B cell (primary cell): Measurements from ENCODE around the gene TUT1. TPM values are rescaled to one million over a fixed set of nuclear protein-coding genes. Genes with fewer than 3 reads are reported as not detected.

Source experiments
- ATAC-seq: fragments of 200-7000 bp; cut with Tn5 transposase; one replicate; pipeline ENCODE4 v1.10.0; 2021; ENCODE audit warnings: low read depth, mild to moderate bottlenecking, moderate number of reproducible peaks, moderate library complexity
- CTCF ChIA-PET: fragments of 350-600 bp; sonication (Branson Sonifier 250); formaldehyde crosslinking; loops from one replicate; lab custom pipeline; 2021; ENCODE audit warnings: antibody characterized with exemption, inconsistent platforms; lab: Charles Lee
- POLR2A ChIA-PET: fragments of 350-600 bp; sonication (Branson Sonifier 250); formaldehyde crosslinking; loops from one replicate; lab custom pipeline; 2021; ENCODE audit warnings: antibody characterized with exemption; lab: Charles Lee
- DNase-seq: peaks from one replicate; pipeline ENCODE4 v3.0.0; 2013
- H2AFZ ChIP-seq: 2 replicates; pipeline ENCODE4 v1.6.1; 2012; ENCODE audit warnings: mild to moderate bottlenecking, low read depth, low read length; ENCODE audit not compliant: insufficient read depth, poor library complexity, severe bottlenecking
- H3K27ac ChIP-seq, 2 donors: 1 replicate in 1 of 2; 2 replicates in 1 of 2; pipeline ENCODE4 v1.5.1; 2012 to 2013; ENCODE audit warnings: low read length in 2 of 2, mild to moderate bottlenecking in 2 of 2, moderate library complexity in 1 of 2
- H3K27me3 ChIP-seq, 4 experiments: fragments of 200-600 bp in 1 of 4; sonication (generic) in 1 of 4; replicated peaks in 1 of 4; 1 replicate in 2 of 4; 2 replicates in 2 of 4; pipeline versions ENCODE4 v1.6.1 to v1.7.0; 2013 to 2016; ENCODE audit warnings: low read length in 3 of 4, mild to moderate bottlenecking in 2 of 4, mixed read lengths in 1 of 4, moderate library complexity in 1 of 4; ENCODE audit not compliant: insufficient read depth in 4 of 4, control insufficient read depth in 3 of 4; ENCODE audit errors: control extremely low read depth in 1 of 4
- H3K36me3 ChIP-seq, 2 experiments: replicated peaks in 1 of 2; 1 replicate in 1 of 2; 2 replicates in 1 of 2; pipeline versions ENCODE4 v1.6.1 to v1.7.1; 2013; ENCODE audit warnings: low read length in 1 of 2; ENCODE audit not compliant: insufficient read depth in 2 of 2, control insufficient read depth in 1 of 2; ENCODE audit errors: control extremely low read depth in 1 of 2, extremely low read depth in 1 of 2
- H3K4me1 ChIP-seq, 2 donors: fragments of 200-600 bp in 1 of 2; sonication (generic) in 1 of 2; 1 replicate in 1 of 2; 2 replicates in 1 of 2; pipeline versions ENCODE4 v1.5.1 to v1.6.1; 2013 to 2017; ENCODE audit warnings: low read length in 2 of 2; ENCODE audit not compliant: control insufficient read depth in 2 of 2, insufficient read depth in 2 of 2
- H3K4me2 ChIP-seq: replicated peaks from 2 replicates; pipeline ENCODE3; 2012; ENCODE audit warnings: mild to moderate bottlenecking, low read depth, low read length; ENCODE audit not compliant: poor library complexity, severe bottlenecking
- H3K4me3 ChIP-seq, 5 experiments: fragments of 200-600 bp in 1 of 5; sonication (generic) in 1 of 5; 1 replicate in 3 of 5; 2 replicates in 2 of 5; pipeline versions ENCODE4 v1.5.1 to v1.7.0; 2011 to 2016; ENCODE audit warnings: low read length in 4 of 5, mild to moderate bottlenecking in 4 of 5, low read depth in 2 of 5, control low read depth in 1 of 5, moderate library complexity in 1 of 5; ENCODE audit not compliant: insufficient read depth in 1 of 5; ENCODE audit errors: control extremely low read depth in 1 of 5, extremely low read depth in 1 of 5
- H3K79me2 ChIP-seq: fragments of 200-600 bp; sonication (generic); one replicate; pipeline ENCODE4 v1.6.0; 2016; ENCODE audit warnings: low read length; ENCODE audit not compliant: control insufficient read depth, insufficient read depth
- H3K9ac ChIP-seq: fragments of 200-600 bp; sonication (generic); 2 replicates; pipeline ENCODE4 v1.6.1; 2017; ENCODE audit warnings: mild to moderate bottlenecking, low read length, moderate library complexity
- H3K9me3 ChIP-seq, 3 donors: one replicate each; pipeline versions ENCODE4 v1.6.1 to v1.7.1; 2013; ENCODE audit warnings: low read length in 2 of 3; ENCODE audit not compliant: control insufficient read depth in 2 of 3, insufficient read depth in 1 of 3; ENCODE audit errors: control extremely low read depth in 1 of 3
- H4K20me1 ChIP-seq: 2 replicates; pipeline ENCODE4 v1.6.0; 2012; ENCODE audit warnings: mild to moderate bottlenecking, low read length; ENCODE audit not compliant: insufficient read depth, control insufficient read depth, poor library complexity, severe bottlenecking
- H3K27ac Mint-ChIP-seq: one replicate; pipeline ENCODE4 v1.8.0; 2021; ENCODE audit warnings: mixed read lengths
- H3K27me3 Mint-ChIP-seq: one replicate; pipeline ENCODE4 v1.8.0; 2021; ENCODE audit warnings: mixed read lengths
- H3K4me1 Mint-ChIP-seq: one replicate; pipeline ENCODE4 v1.8.0; 2021; ENCODE audit warnings: mixed read lengths
- H3K4me3 Mint-ChIP-seq: one replicate; pipeline ENCODE4 v1.8.0; 2021; ENCODE audit warnings: mixed read lengths
- H3K9me3 Mint-ChIP-seq: one replicate; pipeline ENCODE4 v1.8.0; 2022; ENCODE audit warnings: mixed read lengths; ENCODE audit not compliant: insufficient read depth
- EZH2 ChIP-seq: IDR thresholded peaks from 2 replicates; pipeline ENCODE4 v1.6.1; 2012; ENCODE audit warnings: borderline replicate concordance, low read depth, mild to moderate bottlenecking, moderate library complexity, low read length; ENCODE audit not compliant: insufficient read depth, poor library complexity, severe bottlenecking
- WGBS: methylation state at CpG from one replicate; pipeline ENCODE4 v1.1.5; 2013; ENCODE audit warnings: missing lambda C conversion rate; ENCODE audit not compliant: insufficient coverage; 5-methylcytosine and 5-hydroxymethylcytosine counted together
- intact Hi-C: fragments of 100-400 bp; cut with micrococcal nuclease; formaldehyde crosslinking; loops from one replicate; pipeline ENCODE4 v1.10.0; 2022
- polyA plus RNA-seq: library from polyadenylated mRNA; depleted of rRNA; stranded (reverse); fragments of >200 nt; gene quantifications from 2 replicates; pipeline ENCODE4 v1.2.3, GENCODE V29; 2012
- total RNA-seq, 2 donors: library from RNA; stranded (reverse); fragments of 120-200 nt in 1 of 2; gene quantifications; 1 replicate in 1 of 2; 2 replicates in 1 of 2; pipeline versions ENCODE4 v1.2.3 to v1.2.4, GENCODE V29; 2013 to 2022
- TF ChIP-seq, protein P1 (sequence below): fragments of 200-600 bp; IDR thresholded peaks from one replicate; pipeline ENCODE4 v1.8.0; 2022; ENCODE audit warnings: antibody characterized with exemption, mild to moderate bottlenecking

TUT1 gene
- total and polyA plus RNA-seq, 2 donors (not counting 1 experiment from before 2014, with no cell fraction given), result 31.1 to 47.7 TPM

DNA sequence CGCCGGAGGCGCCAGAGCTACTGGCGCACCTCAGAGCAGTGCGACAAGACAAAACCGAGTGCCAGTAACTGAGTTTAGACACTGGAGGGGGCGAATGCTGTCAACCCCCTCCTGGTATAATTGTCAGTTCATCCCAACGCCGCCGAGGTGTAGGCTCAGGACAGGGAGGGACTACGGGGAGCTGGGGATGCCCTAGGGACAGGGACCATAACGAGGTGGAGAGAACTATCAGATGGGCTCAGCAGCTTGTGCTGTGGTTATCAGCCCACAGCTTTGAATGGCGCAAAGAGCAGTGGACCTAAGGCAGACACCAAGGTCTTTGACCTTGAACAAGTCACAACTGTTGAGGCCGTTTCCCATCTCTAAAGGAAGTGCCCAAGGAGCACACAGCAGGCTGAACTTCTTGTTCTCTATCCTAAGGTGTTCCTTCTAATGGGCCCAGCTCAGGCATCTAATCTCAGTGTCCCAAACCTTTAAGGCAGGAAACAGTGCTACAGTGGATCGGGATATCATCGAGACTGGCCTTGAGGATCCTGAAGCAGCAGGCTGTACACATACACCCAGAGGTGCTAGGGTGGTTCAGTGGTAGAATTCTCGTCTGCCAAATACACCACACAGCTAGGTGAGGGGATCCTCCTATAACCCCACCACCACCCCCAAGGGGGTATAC lies 958 bp upstream of the TUT1 start:
- peak overlapping the region; percentile 78 to 85 for H3K27ac ChIP-seq
- ChIA-PET POLR2A (interaction anchor here (0.6 to 3.2 kb wide), 36 partner anchors 9 to 1037 kb away, joined by 3 to 63 read pairs (median 7); partner anchors contain the start of genes AHNAK, B3GAT3, BSCL2 and C11orf98), CTCF (interaction anchor here (0.6 to 5.1 kb wide), 39 partner anchors 9 to 289 kb away, joined by 3 to 47 read pairs (median 6); partner anchors contain the start of genes AHNAK, B3GAT3, C11orf98 and CSKMT)
- H3K4me1 Mint-ChIP-seq, result peaks cover 43% of the 10 kb centered on the region
- ATAC-seq (no peak), DNase-seq (no peak)
- peak overlapping the region; percentile 78 for H2AFZ ChIP-seq
- peak overlapping the region; percentile 91 for H3K4me3 Mint-ChIP-seq
- H3K27ac Mint-ChIP-seq, result peak overlapping the region; percentile 96
- peak overlapping the region; percentile 86 for H3K4me2 ChIP-seq
- no peaks in the 10 kb centered on the region for H3K27me3 Mint-ChIP-seq
- H3K9me3 ChIP-seq, result no peaks in the 10 kb centered on the region
- peak overlapping the region; percentile 68 for H3K9ac ChIP-seq
- WGBS, result 3% methylated on average over 12 of the region's 17 CpGs
- no peaks in the 10 kb centered on the region for H4K20me1 ChIP-seq
- H3K27me3 ChIP-seq, result no peaks in the 10 kb centered on the region
- H3K36me3 ChIP-seq, result peaks cover 0 to 50% of the 10 kb centered on the region in 2 experiments
- H3K4me3 ChIP-seq, result peak overlapping the region; percentile 48 to 88 (median 74)
- no peak for TF ChIP-seq EZH2
- TF ChIP-seq, protein P1, sequence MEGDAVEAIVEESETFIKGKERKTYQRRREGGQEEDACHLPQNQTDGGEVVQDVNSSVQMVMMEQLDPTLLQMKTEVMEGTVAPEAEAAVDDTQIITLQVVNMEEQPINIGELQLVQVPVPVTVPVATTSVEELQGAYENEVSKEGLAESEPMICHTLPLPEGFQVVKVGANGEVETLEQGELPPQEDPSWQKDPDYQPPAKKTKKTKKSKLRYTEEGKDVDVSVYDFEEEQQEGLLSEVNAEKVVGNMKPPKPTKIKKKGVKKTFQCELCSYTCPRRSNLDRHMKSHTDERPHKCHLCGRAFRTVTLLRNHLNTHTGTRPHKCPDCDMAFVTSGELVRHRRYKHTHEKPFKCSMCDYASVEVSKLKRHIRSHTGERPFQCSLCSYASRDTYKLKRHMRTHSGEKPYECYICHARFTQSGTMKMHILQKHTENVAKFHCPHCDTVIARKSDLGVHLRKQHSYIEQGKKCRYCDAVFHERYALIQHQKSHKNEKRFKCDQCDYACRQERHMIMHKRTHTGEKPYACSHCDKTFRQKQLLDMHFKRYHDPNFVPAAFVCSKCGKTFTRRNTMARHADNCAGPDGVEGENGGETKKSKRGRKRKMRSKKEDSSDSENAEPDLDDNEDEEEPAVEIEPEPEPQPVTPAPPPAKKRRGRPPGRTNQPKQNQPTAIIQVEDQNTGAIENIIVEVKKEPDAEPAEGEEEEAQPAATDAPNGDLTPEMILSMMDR, result no peak
- intact Hi-C loops, result loop anchor here (1.0 to 5.0 kb wide), 7 partner anchors 50 to 290 kb away; partner anchors contain the start of genes BSCL2, GNG3, INTS5 and SLC3A2
- H3K79me2 ChIP-seq, result peaks cover 37% of the 10 kb centered on the region
- H3K9me3 Mint-ChIP-seq, result no peaks in the 10 kb centered on the region
- H3K4me1 ChIP-seq, result peaks cover 23 to 34% of the 10 kb centered on the region in 2 donors
